CD14-positive monocyte (primary cell): Measurements from ENCODE around the gene NFKBIA. TPM values are rescaled to one million over a fixed set of nuclear protein-coding genes. Genes with fewer than 3 reads are reported as not detected.

Source experiments
- DNase-seq, 3 donors: peaks; one replicate each; pipeline ENCODE4 v3.0.0-alpha.2; 2011 to 2022
- H2AFZ ChIP-seq: 2 replicates; pipeline ENCODE4 v1.6.0; 2012; ENCODE audit warnings: mild to moderate bottlenecking, low read depth, low read length, inconsistent platforms; ENCODE audit not compliant: insufficient read depth, poor library complexity, severe bottlenecking
- H3K27ac ChIP-seq, 2 donors: 1 replicate in 1 of 2; 2 replicates in 1 of 2; pipeline ENCODE4 v1.5.1; 2012 to 2013; ENCODE audit warnings: low read length in 2 of 2, control low read depth in 1 of 2, inconsistent platforms in 1 of 2, low read depth in 1 of 2, mild to moderate bottlenecking in 1 of 2
- H3K27me3 ChIP-seq, 2 donors: one replicate each; pipeline versions ENCODE4 v1.6.0 to v1.6.1; 2011 to 2013; ENCODE audit warnings: low read length in 2 of 2; ENCODE audit not compliant: control insufficient read depth in 2 of 2, insufficient read depth in 2 of 2
- H3K36me3 ChIP-seq, 2 donors: replicated peaks in 1 of 2; 1 replicate in 1 of 2; 2 replicates in 1 of 2; pipeline versions ENCODE4 v1.5.1 to v1.6.1; 2012 to 2013; ENCODE audit warnings: low read length in 2 of 2, control low read depth in 1 of 2, inconsistent platforms in 1 of 2, mild to moderate bottlenecking in 1 of 2; ENCODE audit not compliant: insufficient read depth in 2 of 2, control insufficient read depth in 1 of 2
- H3K4me1 ChIP-seq, 2 donors: 1 replicate in 1 of 2; 2 replicates in 1 of 2; pipeline versions ENCODE4 v1.5.1 to v1.6.1; 2012 to 2013; ENCODE audit warnings: low read length in 2 of 2, control low read depth in 1 of 2, inconsistent platforms in 1 of 2, mild to moderate bottlenecking in 1 of 2, moderate library complexity in 1 of 2; ENCODE audit not compliant: insufficient read depth in 2 of 2, control insufficient read depth in 1 of 2
- H3K4me2 ChIP-seq: replicated peaks from 2 replicates; pipeline ENCODE3; 2012; ENCODE audit warnings: low read length, moderate library complexity, mild to moderate bottlenecking; ENCODE audit not compliant: poor library complexity, severe bottlenecking; ENCODE audit errors: extremely low read depth
- H3K4me3 ChIP-seq, 3 experiments: fragments of 200-600 bp in 1 of 3; sonication (generic) in 1 of 3; replicated peaks in 1 of 3; 1 replicate in 2 of 3; 2 replicates in 1 of 3; pipeline ENCODE4 v1.5.1; 2011 to 2013; ENCODE audit warnings: low read length in 3 of 3, mild to moderate bottlenecking in 3 of 3, control low read depth in 2 of 3, low read depth in 2 of 3, inconsistent platforms in 1 of 3, moderate library complexity in 1 of 3
- H3K79me2 ChIP-seq: 2 replicates; pipeline ENCODE4 v1.6.0; 2012; ENCODE audit warnings: mild to moderate bottlenecking, control low read depth, inconsistent platforms, low read length, moderate library complexity; ENCODE audit not compliant: insufficient read depth
- H3K9ac ChIP-seq: 2 replicates; pipeline ENCODE4 v1.6.0; 2017; ENCODE audit warnings: low read length, mild to moderate bottlenecking; ENCODE audit not compliant: insufficient read depth, poor library complexity, severe bottlenecking
- H3K9me3 ChIP-seq, 2 donors: replicated peaks in 1 of 2; 1 replicate in 1 of 2; 2 replicates in 1 of 2; pipeline versions ENCODE4 v1.5.1 to v1.6.1; 2012 to 2013; ENCODE audit warnings: low read length in 2 of 2, control low read depth in 1 of 2; ENCODE audit not compliant: control insufficient read depth in 1 of 2, insufficient read depth in 1 of 2
- H4K20me1 ChIP-seq: 2 replicates; pipeline ENCODE4 v1.6.0; 2012; ENCODE audit warnings: mild to moderate bottlenecking, low read length, control low read depth, moderate library complexity; ENCODE audit not compliant: insufficient read depth
- H3K27ac Mint-ChIP-seq, 7 donors: one replicate each; pipeline ENCODE4 v1.8.0; 2020; ENCODE audit warnings: mild to moderate bottlenecking in 7 of 7, mixed read lengths in 7 of 7, moderate library complexity in 6 of 7, inconsistent platforms in 2 of 7
- H3K27me3 Mint-ChIP-seq, 3 donors: one replicate each; pipeline ENCODE4 v1.8.0; 2021 to 2022; ENCODE audit warnings: low read depth in 3 of 3, mild to moderate bottlenecking in 3 of 3, mixed read lengths in 3 of 3, moderate library complexity in 3 of 3, inconsistent platforms in 1 of 3
- H3K36me3 Mint-ChIP-seq, 2 donors: one replicate each; pipeline ENCODE4 v1.8.0; 2020; ENCODE audit warnings: mixed read lengths in 2 of 2, inconsistent platforms in 1 of 2, mild to moderate bottlenecking in 1 of 2
- H3K4me1 Mint-ChIP-seq: one replicate; pipeline ENCODE4 v1.8.0; 2020; ENCODE audit warnings: mild to moderate bottlenecking, mixed read lengths
- H3K4me3 Mint-ChIP-seq, 2 donors: one replicate each; pipeline ENCODE4 v1.8.0; 2020; ENCODE audit warnings: mild to moderate bottlenecking in 2 of 2, mixed read lengths in 2 of 2, moderate library complexity in 1 of 2
- H3K9me3 Mint-ChIP-seq, 7 donors: one replicate each; pipeline ENCODE4 v1.8.0; 2020 to 2022; ENCODE audit warnings: mixed read lengths in 7 of 7, mild to moderate bottlenecking in 6 of 7, moderate library complexity in 6 of 7, inconsistent platforms in 2 of 7
- CTCF ChIP-seq: fragments of 200-600 bp; IDR thresholded peaks from one replicate; pipeline ENCODE4 v1.8.0; 2022; ENCODE audit warnings: antibody characterized with exemption, mild to moderate bottlenecking
- WGBS: methylation state at CpG from one replicate; pipeline ENCODE4 v1.1.5; 2013; ENCODE audit warnings: missing lambda C conversion rate; ENCODE audit not compliant: insufficient coverage; 5-methylcytosine and 5-hydroxymethylcytosine counted together
- intact Hi-C, 2 donors: fragments of 100-400 bp; cut with micrococcal nuclease; formaldehyde crosslinking; loops; one replicate each; pipeline versions ENCODE4 v1.15.0 to v1.15.1; 2023
- polyA plus RNA-seq, 3 donors: library from polyadenylated mRNA; depleted of rRNA in 1 of 3; unstranded in 2 of 3; stranded (reverse) in 1 of 3; fragments of 300-500 nt in 2 of 3; fragments of >200 nt in 1 of 3; fragmentation: Illumina TruSeq in 2 of 3; gene quantifications; 1 replicate in 2 of 3; 2 replicates in 1 of 3; pipeline ENCODE4 v1.2.3, GENCODE V29; 2012 to 2021

The NFKBIA gene
- polyA plus RNA-seq, 3 donors = 868 to 4,739 (median 935) TPM

GRCh38 chr14:35408026-35408425 is 3.5 kb upstream of the NFKBIA start:
- peaks cover 6 to 7% of the 10 kb centered on the region in 2 donors for H3K36me3 ChIP-seq
- no peak overlapping the region for H2AFZ ChIP-seq
- H3K27ac ChIP-seq = no peak overlapping the region
- peaks cover 23% of the 10 kb centered on the region for H3K79me2 ChIP-seq
- peaks cover 0 to 8% (median 5%) of the 10 kb centered on the region in 7 donors for H3K9me3 Mint-ChIP-seq
- H3K27me3 Mint-ChIP-seq = peaks cover 1 to 6% (median 2%) of the 10 kb centered on the region in 3 donors
- no peak overlapping the region for H3K4me3 Mint-ChIP-seq
- H3K27ac Mint-ChIP-seq = no peak overlapping the region
- TF ChIP-seq CTCF = no peak
- H3K27me3 ChIP-seq = no peaks in the 10 kb centered on the region
- H3K4me1 ChIP-seq = peaks cover 25 to 26% of the 10 kb centered on the region in 2 donors
- H3K9ac ChIP-seq = no peak overlapping the region
- intact Hi-C loops = loop anchor here (5.0 to 10.0 kb wide), 2 partner anchors 63 to 176 kb away; no protein-coding TSS in a partner anchor
- H3K9me3 ChIP-seq = no peaks in the 10 kb centered on the region
- peaks cover 7% of the 10 kb centered on the region in 2 donors for H3K36me3 Mint-ChIP-seq
- H3K4me1 Mint-ChIP-seq = peaks cover 27% of the 10 kb centered on the region
- DNase-seq = no peak
- peaks cover 13% of the 10 kb centered on the region for H4K20me1 ChIP-seq
- H3K4me2 ChIP-seq = no peak overlapping the region
- H3K4me3 ChIP-seq = no peak overlapping the region
- WGBS = 98% methylated on average over 4 of the region's 8 CpGs

- H3K4me3 Mint-ChIP-seq = no peak overlapping the region
- Histone ChIP-seq H4K20me1 (peaks cover 20% of the 10 kb centered on the region), H3K27me3 (no peaks in the 10 kb centered on the region), H3K4me3 (no peak overlapping the region), H3K4me1 (peaks cover 33% of the 10 kb centered on the region in 2 donors), H3K9me3 (no peaks in the 10 kb centered on the region), H2AFZ (no peak overlapping the region), H3K36me3 (peaks cover 14% of the 10 kb centered on the region in 2 donors), H3K27ac (no peak overlapping the region), H3K79me2 (peaks cover 30% of the 10 kb centered on the region), H3K9ac (no peak overlapping the region), H3K4me2 (peak overlapping the region; percentile 86)
- H3K9me3 Mint-ChIP-seq = peaks cover 0 to 8% (median 6%) of the 10 kb centered on the region in 7 donors
- intact Hi-C loops = loop anchor here (5.0 to 10.0 kb wide), 2 partner anchors 62 to 175 kb away; no protein-coding TSS in a partner anchor
- peak overlapping the region in 1 of 7 donors; percentile 57 for H3K27ac Mint-ChIP-seq
- peaks cover 14 to 15% of the 10 kb centered on the region in 2 donors for H3K36me3 Mint-ChIP-seq
- peaks cover 1 to 6% (median 2%) of the 10 kb centered on the region in 3 donors for H3K27me3 Mint-ChIP-seq
- H3K4me1 Mint-ChIP-seq = peaks cover 32% of the 10 kb centered on the region
- no CpG with 5 or more reads among the region's 1 CpG for WGBS
- no peak for TF ChIP-seq CTCF
- no peak for DNase-seq
Observed at GRCh38 chr14:35407306-35407630, 2.7 kb upstream of the NFKBIA start.
